Memory B cell (primary cell): Measurements from ENCODE around the gene ERN2.

ENCODE experiments used
- ATAC-seq: fragments of 150-1000 bp; cut with Tn5 transposase; 2 replicates; pipeline ENCODE4 v1.10.0; 2021; ENCODE audit warnings: low read depth, mild to moderate bottlenecking, moderate library complexity
- DNase-seq, 2 donors: peaks; one replicate each; pipeline ENCODE4 v3.0.0; 2022; ENCODE audit warnings: low spot score in 2 of 2
- H3K27ac Mint-ChIP-seq: one replicate; pipeline ENCODE4 v1.8.0; 2022; ENCODE audit warnings: mild to moderate bottlenecking, moderate library complexity, mixed read lengths
- H3K27me3 Mint-ChIP-seq: one replicate; pipeline ENCODE4 v1.8.0; 2022; ENCODE audit warnings: mixed read lengths
- H3K36me3 Mint-ChIP-seq: one replicate; pipeline ENCODE4 v1.8.0; 2022; ENCODE audit warnings: mild to moderate bottlenecking, mixed read lengths
- H3K4me1 Mint-ChIP-seq: one replicate; pipeline ENCODE4 v1.8.0; 2022; ENCODE audit warnings: mixed read lengths
- H3K4me3 Mint-ChIP-seq: one replicate; pipeline ENCODE4 v1.8.0; 2022; ENCODE audit warnings: mild to moderate bottlenecking, moderate library complexity, mixed read lengths
- H3K9me3 Mint-ChIP-seq: one replicate; pipeline ENCODE4 v1.8.0; 2022; ENCODE audit warnings: mixed read lengths

ERN2 gene

DNA sequence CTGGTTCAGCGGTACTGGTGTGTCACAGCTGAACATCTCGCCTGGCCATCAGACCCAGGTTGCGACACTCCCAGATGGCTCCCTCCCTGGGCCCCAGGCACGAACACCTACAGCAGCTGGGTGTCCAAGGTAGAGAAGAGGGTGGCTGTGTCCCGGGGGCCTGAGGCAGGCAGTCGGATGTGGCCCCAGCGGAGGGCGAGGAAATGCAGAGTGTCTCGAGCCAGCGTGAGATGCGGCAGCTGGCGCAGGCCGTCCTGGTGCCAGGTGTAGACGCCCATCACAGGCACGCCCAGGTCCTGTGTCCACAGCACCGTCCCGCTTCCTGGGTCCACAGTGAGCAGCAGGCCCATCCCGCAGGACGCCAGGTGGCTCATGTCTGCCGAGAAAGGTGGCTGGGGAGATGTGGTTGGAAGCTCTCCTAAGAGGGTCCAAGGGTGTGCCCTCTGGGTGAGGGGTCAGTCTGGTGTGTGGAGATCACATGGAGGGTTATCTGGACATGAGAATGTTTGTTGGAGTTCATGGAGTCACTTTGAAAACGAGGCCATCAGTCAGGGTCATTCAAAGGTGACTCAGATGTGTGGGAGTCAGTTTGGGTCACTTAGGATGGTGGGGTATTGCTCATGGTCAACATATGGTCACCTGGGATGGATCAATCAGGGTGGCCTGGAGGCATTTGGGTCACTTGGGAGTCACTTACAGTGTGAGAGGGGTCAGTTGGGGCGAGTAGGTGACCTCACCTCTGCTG lies 8.1 kb downstream of the ERN2 start:
- Mint-ChIP-seq H3K9me3 (peaks cover 6% of the 10 kb centered on the region), H3K4me1 (no peaks in the 10 kb centered on the region), H3K27ac (no peak overlapping the region), H3K4me3 (no peak overlapping the region), H3K36me3 (peaks cover 5% of the 10 kb centered on the region), H3K27me3 (peaks cover 19% of the 10 kb centered on the region)
- no peak for ATAC-seq
- no peak for DNase-seq

DNA sequence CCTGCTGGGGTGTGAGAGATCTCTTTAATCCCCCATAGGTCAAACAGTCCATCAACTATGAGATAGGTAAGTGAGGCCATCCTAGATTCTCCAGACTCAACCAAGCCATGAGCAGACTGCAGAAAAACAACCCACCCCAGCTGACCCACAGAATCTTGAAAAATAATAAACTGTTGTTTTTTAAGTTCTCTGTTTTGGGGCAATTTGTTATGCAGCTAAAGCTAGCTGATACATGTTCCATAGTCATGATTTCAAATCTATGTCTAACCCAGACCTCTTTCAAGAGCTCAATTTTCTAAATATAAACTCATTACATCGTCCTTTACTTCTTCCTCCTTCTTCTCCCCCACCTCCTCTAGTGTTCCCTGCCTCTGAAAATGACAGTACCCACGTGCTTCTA lies 10.1 kb downstream of the ERN2 start:
- H3K4me3 Mint-ChIP-seq = no peak overlapping the region
- peaks cover 3% of the 10 kb centered on the region for H3K36me3 Mint-ChIP-seq
- no peak for DNase-seq
- peaks cover 19% of the 10 kb centered on the region for H3K27me3 Mint-ChIP-seq
- peaks cover 4% of the 10 kb centered on the region for H3K9me3 Mint-ChIP-seq
- ATAC-seq = no peak
- peaks cover 9% of the 10 kb centered on the region for H3K4me1 Mint-ChIP-seq
- H3K27ac Mint-ChIP-seq = no peak overlapping the region

DNA sequence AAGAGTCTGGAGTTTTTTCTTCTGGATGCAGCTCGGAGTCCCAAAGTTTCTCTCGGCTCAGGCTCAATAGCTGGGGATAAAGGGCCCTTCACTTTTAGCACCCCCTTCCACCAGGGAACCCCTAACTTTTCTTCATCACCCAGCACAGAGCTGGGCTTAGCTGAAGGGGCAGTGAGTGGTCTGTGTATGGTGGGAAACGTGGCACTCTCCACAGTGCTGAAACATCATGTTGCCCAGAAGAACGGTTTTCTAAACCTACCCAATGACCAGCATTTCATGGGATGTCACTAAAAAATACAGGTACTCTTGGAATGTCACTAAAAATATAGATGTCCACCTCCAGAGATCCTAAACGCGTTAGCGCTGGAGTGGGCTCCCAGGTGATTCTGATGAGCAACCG lies 12.0 kb downstream of the ERN2 start:
- peaks cover 4% of the 10 kb centered on the region for H3K9me3 Mint-ChIP-seq
- no peak overlapping the region for H3K4me3 Mint-ChIP-seq
- peaks cover 20% of the 10 kb centered on the region for H3K27me3 Mint-ChIP-seq
- ATAC-seq (no peak), DNase-seq (no peak)
- peaks cover 9% of the 10 kb centered on the region for H3K4me1 Mint-ChIP-seq
- H3K36me3 Mint-ChIP-seq = peaks cover 3% of the 10 kb centered on the region
- no peak overlapping the region for H3K27ac Mint-ChIP-seq

DNA sequence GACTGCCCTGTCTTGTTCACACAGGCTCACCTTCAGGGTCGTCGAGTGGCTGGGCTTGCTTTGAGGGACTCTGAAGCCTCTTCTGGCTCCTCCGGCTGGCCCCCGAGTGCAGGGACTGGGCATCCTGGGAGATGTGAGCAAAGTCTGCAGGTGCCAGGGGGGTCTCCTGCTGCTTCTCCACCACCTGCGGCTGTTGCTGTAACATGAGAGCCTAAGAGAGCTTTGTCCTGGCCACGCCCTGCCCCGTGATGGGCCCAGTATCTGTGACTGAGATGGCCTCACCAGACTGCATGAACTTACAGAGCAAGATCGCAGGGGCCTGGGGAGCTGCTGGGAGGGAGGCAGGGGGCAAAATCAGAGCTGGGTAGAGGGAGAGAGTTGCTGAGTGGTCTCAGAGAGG lies 12.5 kb downstream of the ERN2 start:
- no peak overlapping the region for H3K27ac Mint-ChIP-seq

DNA sequence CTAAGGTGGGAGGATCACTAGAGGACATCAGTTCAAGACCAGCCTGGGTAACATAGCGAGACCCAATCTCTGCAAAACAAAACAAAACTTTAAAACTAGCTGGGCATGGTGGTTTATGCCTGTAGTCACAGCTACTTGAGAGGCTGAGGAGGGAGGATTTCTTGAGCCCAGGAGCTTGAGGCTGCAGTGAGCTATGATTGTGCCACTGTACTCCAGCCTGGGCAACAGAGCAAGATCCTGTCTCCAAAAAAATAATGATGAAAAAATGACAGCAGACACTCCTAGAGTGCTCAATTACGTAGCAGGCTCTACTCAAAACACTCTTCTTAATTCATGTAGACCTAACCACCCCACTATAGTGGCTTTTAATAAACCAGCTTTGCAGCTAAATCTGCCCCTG lies 12.9 kb downstream of the ERN2 start:
- Mint-ChIP-seq H3K4me3 (no peak overlapping the region), H3K9me3 (peaks cover 4% of the 10 kb centered on the region)

More for the DNA sequence above, 12.5 kb downstream of the ERN2 start:
- peaks cover 18% of the 10 kb centered on the region for H3K27me3 Mint-ChIP-seq
- H3K4me3 Mint-ChIP-seq = no peak overlapping the region
- H3K4me1 Mint-ChIP-seq = peaks cover 9% of the 10 kb centered on the region
- DNase-seq (no peak), ATAC-seq (no peak)
- peaks cover 4% of the 10 kb centered on the region for H3K9me3 Mint-ChIP-seq
- peaks cover 3% of the 10 kb centered on the region for H3K36me3 Mint-ChIP-seq

DNA sequence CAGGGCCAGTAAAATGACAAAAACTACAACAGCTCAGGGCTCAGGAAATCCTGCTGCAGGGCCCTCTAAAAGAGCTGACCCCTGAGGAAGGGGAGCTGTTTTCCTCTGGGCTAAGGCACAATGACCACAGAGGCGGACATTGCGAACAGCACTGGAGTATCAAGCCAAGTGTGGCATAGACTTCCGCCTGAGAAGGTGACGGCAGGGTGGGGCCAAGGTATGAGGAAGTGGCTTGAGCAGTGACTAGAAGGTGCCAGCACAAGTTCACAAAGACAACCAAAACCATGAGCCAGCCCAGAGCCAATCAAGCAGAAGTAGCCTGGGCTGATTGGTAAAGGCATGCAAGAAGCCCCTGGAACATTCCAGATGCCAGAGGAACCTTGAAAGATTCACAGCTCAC lies 13.9 kb downstream of the ERN2 start:
- H3K4me1 Mint-ChIP-seq = peaks cover 13% of the 10 kb centered on the region
- H3K27me3 Mint-ChIP-seq = peaks cover 12% of the 10 kb centered on the region
- H3K9me3 Mint-ChIP-seq = peaks cover 4% of the 10 kb centered on the region
- ATAC-seq (peak; percentile 100), DNase-seq (peak; percentile 25 to 43)
- H3K36me3 Mint-ChIP-seq = peaks cover 3% of the 10 kb centered on the region
- peak overlapping the region; percentile 41 for H3K4me3 Mint-ChIP-seq
- H3K27ac Mint-ChIP-seq = no peak overlapping the region

More for the DNA sequence above, 12.9 kb downstream of the ERN2 start:
- no peak for DNase-seq
- peaks cover 9% of the 10 kb centered on the region for H3K4me1 Mint-ChIP-seq
- no peak overlapping the region for H3K27ac Mint-ChIP-seq
- H3K27me3 Mint-ChIP-seq = peaks cover 15% of the 10 kb centered on the region
- ATAC-seq = no peak
- peaks cover 3% of the 10 kb centered on the region for H3K36me3 Mint-ChIP-seq

DNA sequence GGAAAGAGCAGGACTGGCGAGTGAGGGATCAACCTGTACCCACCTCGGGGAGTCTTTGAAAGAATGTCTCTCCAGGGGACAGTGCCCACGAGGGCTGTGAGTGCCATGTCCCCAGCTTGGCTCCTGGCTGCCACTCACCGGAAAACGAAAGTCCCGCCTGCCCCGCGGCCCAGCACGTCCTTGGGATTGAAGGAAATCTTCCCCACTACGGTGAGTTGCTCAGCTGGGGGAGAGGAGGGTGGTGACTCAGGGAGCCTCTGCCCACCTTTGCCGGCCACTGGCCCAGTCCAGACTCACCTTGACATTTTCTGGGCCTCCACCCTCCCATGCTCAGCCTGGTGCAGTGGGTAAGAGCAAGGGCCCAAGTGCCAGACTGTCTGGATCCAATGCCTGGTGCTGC lies 17.3 kb downstream of the ERN2 start:
- Mint-ChIP-seq H3K4me1 (peaks cover 13% of the 10 kb centered on the region), H3K4me3 (no peak overlapping the region), H3K36me3 (no peaks in the 10 kb centered on the region)

DNA sequence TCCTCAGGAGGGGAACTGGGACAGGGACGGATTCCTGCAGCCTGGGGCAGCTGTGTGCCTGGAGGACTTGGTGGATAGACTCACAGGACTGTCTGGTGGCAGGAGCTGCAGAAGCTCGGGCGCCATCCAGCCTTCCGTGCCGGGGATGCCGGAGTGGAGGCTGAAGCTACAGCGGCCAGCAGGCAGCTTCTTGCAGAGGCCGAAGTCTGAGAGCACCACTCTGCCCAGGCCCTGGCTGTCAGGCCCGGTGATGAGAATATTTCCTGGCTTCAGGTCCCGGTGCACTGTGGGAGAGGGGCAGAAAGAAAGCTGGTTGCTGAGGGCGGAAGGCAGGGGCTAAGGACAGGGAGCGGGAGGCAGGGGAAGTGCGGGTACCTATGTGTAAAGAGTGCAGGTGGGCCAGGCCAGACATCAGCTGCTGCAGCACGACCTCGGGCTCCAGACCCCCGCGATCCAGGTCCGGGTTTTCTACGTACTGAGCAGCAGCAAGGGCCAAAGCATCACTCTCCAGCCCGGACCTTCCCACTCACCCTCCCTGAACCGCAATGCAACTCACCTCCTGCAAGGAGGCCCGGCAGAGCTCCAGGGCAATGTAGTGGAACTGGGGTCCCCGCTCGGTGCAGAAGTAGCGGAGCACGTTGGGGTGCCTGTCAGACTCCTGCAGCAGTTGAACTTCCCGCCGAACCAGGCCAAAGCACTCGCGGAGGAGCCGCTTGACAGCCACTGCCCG lies 18.2 kb downstream of the ERN2 start:
- Mint-ChIP-seq H3K27ac (no peak overlapping the region), H3K9me3 (no peaks in the 10 kb centered on the region), H3K4me1 (peaks cover 13% of the 10 kb centered on the region), H3K36me3 (peaks cover 4% of the 10 kb centered on the region), H3K27me3 (peaks cover 4% of the 10 kb centered on the region), H3K4me3 (peak overlapping the region; percentile 68)
- ATAC-seq (no peak), DNase-seq (no peak)

More for the DNA sequence above, 17.3 kb downstream of the ERN2 start:
- no peak overlapping the region for H3K27ac Mint-ChIP-seq
- ATAC-seq = no peak
- H3K27me3 Mint-ChIP-seq = peaks cover 4% of the 10 kb centered on the region
- DNase-seq = no peak
- no peaks in the 10 kb centered on the region for H3K9me3 Mint-ChIP-seq

DNA sequence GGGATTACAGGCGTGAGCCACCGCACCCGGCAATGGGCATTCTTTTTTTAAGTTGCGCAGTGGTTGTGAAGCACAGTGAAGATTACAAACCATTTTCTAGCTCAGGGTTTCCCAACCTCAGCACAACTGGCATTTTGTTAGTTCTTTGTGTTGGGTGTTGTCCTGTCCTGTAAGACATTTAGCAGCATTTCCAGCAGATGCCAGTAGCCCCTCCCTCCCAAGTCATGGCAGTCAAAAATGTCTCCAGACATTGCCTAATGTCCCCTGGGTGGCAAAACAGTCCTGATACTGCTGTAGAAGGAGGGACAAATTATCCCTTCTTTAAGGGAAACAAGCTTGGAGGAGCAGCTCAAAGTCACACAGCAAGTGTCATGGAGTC lies 18.8 kb downstream of the ERN2 start:
- no peak for DNase-seq
- no peaks in the 10 kb centered on the region for H3K9me3 Mint-ChIP-seq
- no peak overlapping the region for H3K27ac Mint-ChIP-seq
- peak overlapping the region; percentile 68 for H3K4me3 Mint-ChIP-seq
- H3K4me1 Mint-ChIP-seq = peaks cover 10% of the 10 kb centered on the region
- peaks cover 4% of the 10 kb centered on the region for H3K27me3 Mint-ChIP-seq
- H3K36me3 Mint-ChIP-seq = peaks cover 9% of the 10 kb centered on the region
- ATAC-seq = no peak

DNA sequence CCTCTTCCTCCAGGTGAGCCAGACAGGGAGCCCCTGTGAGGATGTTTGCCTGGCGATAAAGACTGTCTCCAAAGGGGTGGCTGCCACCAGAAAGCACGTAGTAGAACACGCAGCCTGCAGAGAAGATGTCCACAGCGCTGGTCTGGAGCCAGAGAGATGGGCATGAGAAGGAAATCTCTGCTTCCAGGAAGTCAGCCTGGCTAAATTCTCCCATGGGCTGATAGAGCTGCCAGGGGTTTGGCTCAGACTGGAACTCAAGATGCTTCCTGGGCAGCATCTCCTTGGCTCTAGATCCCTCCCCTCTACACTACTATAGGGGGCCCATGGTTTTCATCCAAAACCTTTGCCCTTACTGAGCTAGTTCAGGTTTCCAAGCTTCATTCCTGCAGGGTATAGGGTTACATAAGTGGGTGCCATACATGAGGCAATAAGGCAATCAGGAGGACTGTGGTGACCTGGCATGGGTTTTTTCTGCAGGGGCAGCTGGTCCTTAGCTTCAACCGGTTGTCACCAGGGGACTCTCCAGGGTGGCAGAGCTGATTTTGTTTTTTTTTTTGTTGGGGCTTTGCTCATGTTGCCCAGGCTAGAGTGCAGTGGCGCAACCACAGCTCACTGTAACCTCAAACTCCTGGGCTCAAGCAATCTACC lies 20.7 kb downstream of the ERN2 start:
- DNase-seq (no peak), ATAC-seq (no peak)
- no peak overlapping the region for H3K4me3 Mint-ChIP-seq
- H3K9me3 Mint-ChIP-seq = no peaks in the 10 kb centered on the region
- peaks cover 5% of the 10 kb centered on the region for H3K4me1 Mint-ChIP-seq
- peaks cover 14% of the 10 kb centered on the region for H3K36me3 Mint-ChIP-seq
- H3K27me3 Mint-ChIP-seq = peaks cover 4% of the 10 kb centered on the region
- H3K27ac Mint-ChIP-seq = no peak overlapping the region

DNA sequence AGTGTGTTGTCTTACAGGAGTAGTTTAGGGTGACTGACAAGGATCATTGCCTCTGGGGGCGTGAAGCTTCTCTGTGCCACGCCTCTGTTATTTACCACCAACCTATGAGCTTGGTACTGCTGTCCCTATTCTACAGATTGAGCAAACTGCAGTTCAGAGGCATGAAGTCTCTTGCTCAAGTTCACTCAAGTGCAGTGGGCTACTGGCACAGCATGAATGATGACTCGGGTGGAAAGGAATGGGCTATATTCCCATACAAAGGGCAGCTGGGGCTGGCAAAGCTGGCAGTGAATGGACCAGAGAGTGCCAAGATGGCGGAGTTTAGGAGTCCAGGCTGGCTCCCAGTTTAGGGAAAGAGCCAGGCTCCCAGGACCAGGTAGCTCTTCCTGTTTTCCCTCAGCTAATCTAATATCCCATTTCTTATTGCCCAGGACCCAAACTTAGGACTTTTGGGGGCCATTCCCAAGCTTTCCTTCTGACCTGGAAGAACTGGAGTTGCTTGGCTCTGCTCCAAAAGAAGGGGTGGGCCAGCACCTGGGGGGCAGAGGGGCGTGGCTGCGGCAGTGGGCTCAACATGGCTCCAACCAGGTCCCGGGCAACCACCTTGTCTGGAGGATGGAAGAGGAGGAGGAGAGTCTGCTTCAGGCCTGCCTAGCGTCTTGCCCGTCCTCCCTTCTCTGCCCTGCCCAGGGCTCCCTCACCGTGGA lies 21.4 kb downstream of the ERN2 start:
- Mint-ChIP-seq H3K36me3 (peaks cover 14% of the 10 kb centered on the region), H3K4me3 (no peak overlapping the region), H3K27ac (no peak overlapping the region), H3K9me3 (no peaks in the 10 kb centered on the region), H3K4me1 (peaks cover 5% of the 10 kb centered on the region), H3K27me3 (peaks cover 4% of the 10 kb centered on the region)
- DNase-seq (no peak), ATAC-seq (no peak)

DNA sequence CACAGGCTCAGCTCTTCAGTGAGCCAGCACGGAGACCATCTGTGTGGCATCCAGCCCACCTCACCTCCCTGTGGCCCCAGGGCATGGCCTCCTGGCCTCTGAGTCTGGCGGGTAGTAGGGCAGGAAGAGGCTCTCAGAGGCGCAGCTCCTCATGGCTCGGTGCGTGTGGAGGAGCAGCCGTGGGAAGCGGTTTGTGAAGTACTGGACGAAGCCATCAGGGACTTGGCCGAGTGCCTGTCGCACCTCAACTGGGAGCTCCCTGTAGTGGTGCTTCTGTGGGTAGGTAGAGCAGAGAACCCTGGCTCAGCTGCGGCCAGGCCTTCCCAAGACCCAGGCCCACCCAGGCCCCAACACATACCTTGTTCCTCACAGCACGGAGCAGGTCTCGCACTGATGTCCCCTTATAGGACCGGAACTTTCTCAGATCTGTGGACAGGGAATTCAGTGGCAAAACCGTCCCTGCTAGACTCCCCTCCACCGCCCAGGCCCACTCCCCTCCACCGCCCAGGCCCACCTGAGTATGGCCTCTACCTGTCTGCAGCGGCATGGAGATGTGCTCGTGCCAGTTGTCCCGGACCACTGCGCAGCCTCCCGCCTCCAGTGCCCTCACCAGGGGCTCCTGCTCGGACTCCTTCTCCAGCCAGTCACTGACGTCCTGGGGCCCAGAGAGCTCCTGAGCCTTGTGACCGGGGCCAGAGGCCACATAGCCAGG lies 22.1 kb downstream of the ERN2 start:
- H3K4me1 Mint-ChIP-seq = peaks cover 5% of the 10 kb centered on the region
- H3K27ac Mint-ChIP-seq = no peak overlapping the region
- H3K4me3 Mint-ChIP-seq = no peak overlapping the region
- no peak for ATAC-seq
- H3K36me3 Mint-ChIP-seq = peaks cover 14% of the 10 kb centered on the region
- DNase-seq = no peak
- peaks cover under 1% of the 10 kb centered on the region for H3K27me3 Mint-ChIP-seq
- no peaks in the 10 kb centered on the region for H3K9me3 Mint-ChIP-seq

DNA sequence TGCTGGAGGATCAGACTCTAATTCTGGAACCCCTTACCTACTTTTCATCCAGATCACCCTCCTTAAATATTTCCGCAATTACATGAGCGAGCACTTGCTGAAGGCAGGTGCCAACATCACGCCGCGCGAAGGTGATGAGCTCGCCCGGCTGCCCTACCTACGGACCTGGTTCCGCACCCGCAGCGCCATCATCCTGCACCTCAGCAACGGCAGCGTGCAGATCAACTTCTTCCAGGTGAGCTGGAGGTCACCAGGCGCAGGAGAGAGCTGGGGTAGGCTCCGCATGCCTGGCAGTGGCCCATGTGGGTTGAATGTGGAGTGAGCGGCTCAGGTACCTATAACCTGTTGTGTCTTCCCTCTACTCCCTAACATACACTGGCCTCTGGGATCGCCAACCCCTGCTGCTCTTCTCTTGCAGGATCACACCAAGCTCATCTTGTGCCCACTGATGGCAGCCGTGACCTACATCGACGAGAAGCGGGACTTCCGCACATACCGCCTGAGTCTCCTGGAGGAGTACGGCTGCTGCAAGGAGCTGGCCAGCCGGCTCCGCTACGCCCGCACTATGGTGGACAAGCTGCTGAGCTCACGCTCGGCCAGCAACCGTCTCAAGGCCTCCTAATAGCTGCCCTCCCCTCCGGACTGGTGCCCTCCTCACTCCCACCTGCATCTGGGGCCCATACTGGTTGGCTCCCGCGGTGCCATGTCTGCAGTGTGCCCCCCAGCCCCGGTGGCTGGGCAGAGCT lies 23.4 kb downstream of the ERN2 start:
- H3K27ac Mint-ChIP-seq = no peak overlapping the region
- H3K4me1 Mint-ChIP-seq = peaks cover 2% of the 10 kb centered on the region
- peaks cover 16% of the 10 kb centered on the region for H3K36me3 Mint-ChIP-seq
- no peaks in the 10 kb centered on the region for H3K27me3 Mint-ChIP-seq
- DNase-seq (no peak), ATAC-seq (no peak)
- no peaks in the 10 kb centered on the region for H3K9me3 Mint-ChIP-seq
- H3K4me3 Mint-ChIP-seq = no peak overlapping the region
